GM18508 (cell line): ENCODE data around the gene JCHAIN.
"Not testable (repeated sequence)": the region's sequence is repeated elsewhere in the genome, so short reads cannot be mapped to it uniquely, and the experiment has no call there.

Experiments
- ATAC-seq: cut with Tn5 transposase; IDR thresholded peaks from one replicate; pipeline ENCODE4 v1.9.1; 2021; ENCODE audit warnings: moderate number of reproducible peaks; ENCODE audit not compliant: insufficient read depth, unreplicated experiment

Gene JCHAIN

DNA sequence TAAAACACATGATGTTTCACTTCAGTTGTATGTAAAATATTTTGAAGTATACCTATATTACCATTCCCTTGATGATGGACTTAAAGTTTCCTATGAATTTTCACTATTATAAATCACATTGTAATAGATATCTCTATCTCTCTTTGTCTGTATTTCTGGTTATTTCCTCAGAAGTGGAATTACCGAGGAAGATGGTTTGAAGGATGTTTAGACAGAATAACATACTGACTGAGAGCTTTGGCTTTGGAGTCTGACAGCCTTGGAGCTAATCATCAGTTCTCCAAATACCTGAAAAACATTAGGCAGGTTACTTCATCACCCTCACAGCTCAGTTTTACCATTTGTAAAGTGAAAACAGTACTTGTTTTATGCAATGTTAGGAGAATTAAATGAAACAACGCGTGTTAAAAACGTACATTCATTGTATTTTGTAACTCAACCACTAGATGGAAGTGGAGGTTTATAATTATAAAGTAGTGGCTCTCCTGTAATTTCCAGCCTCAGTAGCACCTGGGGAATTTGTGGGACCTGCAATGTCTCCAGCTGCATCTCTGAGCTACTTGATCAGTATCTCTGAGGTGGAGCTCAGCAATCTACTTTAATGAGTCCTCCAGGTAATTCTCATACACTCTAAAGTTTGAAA lies 14.3 kb downstream of the JCHAIN start:
- no peak for ATAC-seq

- not testable (repeated sequence) for ATAC-seq
Observed at GRCh38 chr4:70650741-70651140, 15.6 kb downstream of the JCHAIN start.

- no peak for ATAC-seq
Observed at GRCh38 chr4:70640192-70640591, 26.1 kb downstream of the JCHAIN start.

- peak; percentile 46 for ATAC-seq
Observed at GRCh38 chr4:70637239-70637913, 28.9 kb downstream of the JCHAIN start.

DNA sequence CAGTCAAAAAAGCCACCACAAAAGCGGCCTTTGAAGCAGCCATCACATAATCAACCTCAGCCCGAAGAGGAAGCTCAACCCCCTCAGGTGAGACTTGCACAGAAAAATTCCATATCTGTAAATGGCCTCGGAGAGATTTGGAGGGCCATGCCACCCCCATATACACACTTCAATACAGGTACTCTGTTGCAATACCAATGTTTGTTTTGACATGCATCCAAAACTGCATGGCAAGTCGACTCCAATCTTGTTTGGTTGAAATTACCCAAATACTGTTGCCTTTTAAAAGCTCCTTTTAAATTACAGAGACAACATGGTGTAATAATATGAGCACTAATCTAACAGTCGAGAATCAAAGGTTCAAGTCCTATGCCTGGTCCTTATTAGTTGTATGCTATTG lies 31.8 kb downstream of the JCHAIN start:
- ATAC-seq = no peak

DNA sequence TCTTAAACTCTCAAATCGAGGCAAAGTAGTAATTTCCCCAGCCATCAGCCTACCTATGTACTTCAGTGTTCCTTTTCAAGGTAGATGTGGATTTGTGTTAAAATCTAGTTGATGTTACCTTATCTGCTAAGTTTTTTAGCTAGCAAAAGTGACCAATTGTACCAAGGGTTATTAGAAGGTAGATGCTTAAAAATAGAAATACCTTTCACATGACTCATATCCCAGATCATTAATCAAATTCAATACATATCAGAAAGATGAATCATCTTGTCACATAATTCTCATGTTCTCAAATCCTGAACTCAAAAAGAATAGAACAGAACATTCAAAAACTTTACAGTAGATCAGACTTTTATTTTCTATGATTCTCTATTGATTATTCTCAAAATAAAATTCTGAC lies 34.3 kb downstream of the JCHAIN start:
- ATAC-seq = no peak

DNA sequence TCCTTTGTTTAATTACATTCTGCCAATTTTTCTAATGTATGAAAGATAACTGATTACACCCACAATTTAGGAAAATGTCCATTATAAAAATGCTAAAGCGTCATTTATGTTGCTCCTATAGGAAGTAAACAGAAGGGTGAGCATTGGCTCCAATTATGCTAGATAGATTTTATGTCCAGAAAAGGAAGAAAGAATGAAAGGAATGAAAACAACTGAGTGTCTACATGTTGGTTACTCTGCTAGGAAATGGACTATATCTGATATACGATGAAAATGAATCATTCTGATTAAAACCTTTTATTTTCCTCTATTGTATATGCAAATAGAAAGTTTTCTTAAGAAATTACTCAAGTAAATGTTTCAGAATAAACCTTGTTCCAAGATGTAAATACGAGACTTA lies 36.1 kb downstream of the JCHAIN start:
- no peak for ATAC-seq

DNA sequence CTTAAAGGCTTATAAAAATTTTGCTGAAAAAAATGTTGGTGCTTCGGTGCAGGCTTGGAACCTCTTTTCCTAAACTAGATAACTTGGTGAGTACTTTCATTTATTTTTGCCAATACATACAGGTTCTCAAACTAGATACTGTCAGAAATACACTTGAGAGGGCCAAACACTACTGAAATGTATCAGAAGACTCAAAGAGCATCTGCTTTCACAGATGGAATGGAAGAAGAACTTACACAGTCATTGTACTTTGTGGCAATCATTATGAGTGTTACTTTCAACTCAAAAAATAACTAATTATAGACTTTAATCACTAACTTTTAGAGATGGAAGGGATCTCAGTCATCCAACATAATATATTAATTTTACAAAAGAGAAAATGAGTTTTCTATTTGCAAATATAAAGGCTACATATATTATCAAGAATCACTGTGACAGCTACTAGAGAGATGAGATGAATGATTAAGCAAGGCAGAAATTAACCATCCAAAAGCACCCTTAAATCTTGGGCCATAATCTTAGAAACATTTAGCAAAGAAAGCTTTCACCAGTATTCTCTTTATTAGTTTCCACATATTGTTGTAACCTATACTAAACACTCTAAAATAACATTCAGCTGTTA lies 36.7 kb downstream of the JCHAIN start:
- peak; percentile 82 for ATAC-seq

DNA sequence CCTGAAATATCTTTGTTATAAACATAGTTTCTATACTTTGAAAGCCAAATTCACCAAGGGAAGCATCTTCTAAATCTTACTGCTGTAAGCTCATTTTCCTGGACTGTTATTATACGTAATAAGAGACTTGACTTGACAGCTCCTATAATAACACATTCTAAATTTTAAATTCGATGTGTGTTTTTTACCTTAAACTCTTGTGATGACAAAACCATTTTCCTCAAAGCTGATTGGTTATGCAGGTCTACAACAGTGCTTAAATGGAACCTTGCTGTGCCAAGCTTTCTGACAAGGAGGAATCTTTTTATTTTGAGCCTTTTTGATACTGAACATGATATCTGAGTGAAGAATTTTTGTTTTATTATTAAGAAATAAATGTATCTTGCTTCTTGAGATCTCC lies 37.9 kb downstream of the JCHAIN start, which contains the start of gene ENAM:
Gene ENAM, plus strand, starts transcription at position 301 of the 400 bp plus-strand sequence. CDS start 757 bp downstream, outside the sequence.
- ATAC-seq = no peak

DNA sequence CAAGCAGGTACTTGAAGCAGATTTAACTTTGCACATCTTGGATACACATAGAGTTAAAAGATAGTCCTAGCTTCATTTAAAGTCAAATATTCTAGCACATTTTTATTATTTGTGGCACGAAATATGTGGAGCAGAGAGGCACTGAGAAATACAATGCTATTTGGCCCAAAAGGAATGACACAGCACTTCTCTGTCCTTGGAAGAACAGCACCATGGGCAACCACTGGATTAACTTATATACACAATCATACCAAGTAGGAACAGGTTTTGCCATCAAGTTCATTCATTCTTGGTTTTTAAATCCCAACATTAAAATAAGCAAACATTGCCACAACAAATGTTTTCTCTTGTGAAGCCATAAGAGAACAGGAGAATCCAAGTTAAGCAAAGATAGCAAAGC lies 38.7 kb downstream of the JCHAIN start:
- ATAC-seq = no peak

GRCh38 chr4:70624226-70624793 lies 42.0 kb downstream of the JCHAIN start:
- ATAC-seq = no peak

DNA sequence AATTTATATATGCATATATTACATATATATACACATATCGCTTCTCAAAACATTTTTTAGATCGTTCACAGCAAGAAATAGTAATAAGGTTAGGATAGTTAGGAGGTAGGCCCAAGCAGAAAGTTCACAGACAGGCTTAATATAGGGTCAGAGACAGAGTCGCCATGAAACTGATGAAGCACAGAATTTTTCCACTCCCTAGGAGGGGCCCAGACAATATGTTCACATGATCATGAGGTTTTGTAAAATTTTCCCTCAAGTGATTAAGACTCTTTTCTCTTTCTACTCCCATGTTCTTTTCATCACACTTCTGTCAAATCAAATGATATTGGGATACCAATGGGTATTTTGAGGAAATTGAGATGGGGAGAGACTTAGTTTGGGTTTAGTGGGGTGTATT lies 43.0 kb downstream of the JCHAIN start:
- no peak for ATAC-seq

DNA sequence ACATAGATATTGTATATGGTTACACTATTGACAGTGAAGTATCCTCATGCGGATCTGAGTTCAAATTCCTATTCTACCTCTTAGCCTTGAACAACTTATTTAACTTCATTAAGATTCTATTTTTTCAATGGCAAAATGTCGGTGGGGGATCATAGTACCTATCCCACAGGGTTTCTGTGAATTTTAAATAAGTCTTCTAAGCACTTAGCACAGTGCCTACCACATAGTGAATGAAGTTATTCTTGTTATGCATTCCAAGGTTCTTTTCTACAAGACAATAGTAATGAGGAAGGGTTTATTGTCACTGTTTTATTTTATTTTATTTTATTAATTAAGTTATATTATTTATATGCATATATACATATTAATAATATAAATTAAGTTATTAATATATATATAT lies 46.5 kb downstream of the JCHAIN start:
- no peak for ATAC-seq

DNA sequence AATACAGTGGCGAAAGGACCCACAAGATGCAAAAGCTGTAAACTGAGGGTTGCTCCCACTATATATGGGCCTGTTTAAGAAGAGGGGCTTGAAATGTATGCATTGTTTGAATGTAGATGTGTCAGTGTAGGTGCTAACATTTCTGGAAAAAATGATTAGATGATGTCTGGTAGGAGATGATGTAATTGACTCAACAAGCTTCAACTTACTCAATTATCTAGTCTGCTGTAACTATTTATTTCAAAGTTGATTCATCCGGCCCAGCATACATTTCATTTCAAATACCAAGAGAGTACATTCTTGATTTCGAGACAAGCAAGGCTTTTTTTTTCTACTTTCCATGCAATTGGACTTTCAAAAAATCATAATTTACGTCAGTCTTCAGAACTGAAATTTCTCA lies 47.0 kb downstream of the JCHAIN start:
- no peak for ATAC-seq

GRCh38 chr4:70614184-70614555 lies 52.1 kb downstream of the JCHAIN start:
- no peak for ATAC-seq

GRCh38 chr4:70613306-70614183 lies 52.8 kb downstream of the JCHAIN start:
- ATAC-seq = peak; percentile 70

DNA sequence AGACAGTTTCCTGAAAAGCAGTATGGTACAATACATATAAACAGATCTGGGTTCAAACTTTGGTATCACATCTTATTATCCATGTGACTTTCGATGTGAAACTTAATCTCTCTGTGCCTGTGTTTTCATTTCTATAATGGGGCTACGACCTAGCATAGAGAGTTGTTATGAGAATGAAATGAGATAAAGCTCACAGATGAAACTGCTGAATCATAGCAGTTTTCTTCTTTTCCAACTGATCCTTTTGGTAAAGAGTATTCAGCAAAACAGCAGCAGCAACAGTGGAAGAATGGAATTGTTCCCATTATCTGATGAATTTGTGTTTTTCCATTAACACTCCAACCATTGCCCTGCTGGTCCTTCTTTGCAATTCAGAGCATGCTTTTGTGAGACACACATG lies 58.0 kb downstream of the JCHAIN start:
- ATAC-seq = no peak

GRCh38 chr4:70607334-70607853 lies 58.9 kb downstream of the JCHAIN start:
- ATAC-seq = no peak

- no peak for ATAC-seq
Observed at GRCh38 chr4:70606459-70606858, 59.8 kb downstream of the JCHAIN start.
